ENCODE measurements around the gene PDE10A.

Gene PDE10A

DNA sequence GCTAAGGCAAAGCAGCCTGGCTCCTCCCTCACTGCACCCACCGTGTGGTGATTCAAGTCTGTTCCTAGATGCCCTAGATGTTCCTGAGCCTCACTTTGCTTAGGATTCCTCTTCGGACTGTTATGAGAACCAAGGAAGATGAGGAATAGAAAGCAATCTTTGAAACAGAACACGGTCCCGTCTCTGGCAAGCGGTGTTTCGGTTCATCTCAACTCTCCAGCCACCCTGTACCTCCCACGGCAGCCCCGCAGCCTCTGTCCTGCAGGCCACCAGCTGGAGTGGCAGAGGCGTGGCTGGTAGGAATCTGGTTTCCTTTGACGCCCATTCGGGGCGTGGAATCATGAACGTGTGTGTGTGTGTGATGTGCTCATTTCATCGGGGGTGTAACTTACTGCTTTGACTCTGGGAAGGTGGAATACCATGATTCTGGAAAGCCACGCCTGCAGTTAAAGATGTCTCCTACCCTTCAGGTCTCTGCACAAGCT lies 21.3 kb downstream of the PDE10A start:
- CTCF ChIA-PET: no interaction called here
- TF ChIP-seq, protein P1, sequence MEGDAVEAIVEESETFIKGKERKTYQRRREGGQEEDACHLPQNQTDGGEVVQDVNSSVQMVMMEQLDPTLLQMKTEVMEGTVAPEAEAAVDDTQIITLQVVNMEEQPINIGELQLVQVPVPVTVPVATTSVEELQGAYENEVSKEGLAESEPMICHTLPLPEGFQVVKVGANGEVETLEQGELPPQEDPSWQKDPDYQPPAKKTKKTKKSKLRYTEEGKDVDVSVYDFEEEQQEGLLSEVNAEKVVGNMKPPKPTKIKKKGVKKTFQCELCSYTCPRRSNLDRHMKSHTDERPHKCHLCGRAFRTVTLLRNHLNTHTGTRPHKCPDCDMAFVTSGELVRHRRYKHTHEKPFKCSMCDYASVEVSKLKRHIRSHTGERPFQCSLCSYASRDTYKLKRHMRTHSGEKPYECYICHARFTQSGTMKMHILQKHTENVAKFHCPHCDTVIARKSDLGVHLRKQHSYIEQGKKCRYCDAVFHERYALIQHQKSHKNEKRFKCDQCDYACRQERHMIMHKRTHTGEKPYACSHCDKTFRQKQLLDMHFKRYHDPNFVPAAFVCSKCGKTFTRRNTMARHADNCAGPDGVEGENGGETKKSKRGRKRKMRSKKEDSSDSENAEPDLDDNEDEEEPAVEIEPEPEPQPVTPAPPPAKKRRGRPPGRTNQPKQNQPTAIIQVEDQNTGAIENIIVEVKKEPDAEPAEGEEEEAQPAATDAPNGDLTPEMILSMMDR (conservative IDR thresholded peaks at IDR 0.05; ENCODE audit: low read depth): no peak
- H3K27ac ChIP-seq: no peak overlapping the region
- POLR2A ChIA-PET (ENCODE audit: low non-redundant PET): no interaction called here
- DNase-seq (ENCODE audit: low spot score): no peak

DNA sequence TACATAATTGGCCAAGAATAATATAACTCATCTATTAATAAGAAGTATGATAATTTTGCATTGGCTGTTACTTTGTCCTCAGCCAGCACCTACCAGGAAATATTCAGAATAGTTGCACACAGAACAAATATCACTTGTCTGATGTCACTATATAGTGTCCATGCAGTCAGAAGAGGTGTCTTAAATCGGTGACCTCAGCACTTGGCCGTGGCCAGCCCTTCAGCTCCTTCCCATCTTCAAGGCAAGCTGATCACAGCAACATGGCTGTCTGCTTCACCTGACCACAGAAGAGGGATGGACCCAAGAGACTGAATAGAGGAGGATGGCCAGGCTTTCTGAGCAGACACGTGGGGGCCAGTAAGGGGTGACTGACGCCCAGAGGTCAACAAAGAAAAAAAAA lies 22.2 kb downstream of the PDE10A start:
- H3K27ac ChIP-seq: no peak overlapping the region
- POLR2A ChIA-PET (ENCODE audit: low non-redundant PET): no interaction called here
- TF ChIP-seq, protein P1 (conservative IDR thresholded peaks at IDR 0.05; ENCODE audit: low read depth): no peak
- no peak for DNase-seq (ENCODE audit: low spot score)
- CTCF ChIA-PET: no interaction called here

DNA sequence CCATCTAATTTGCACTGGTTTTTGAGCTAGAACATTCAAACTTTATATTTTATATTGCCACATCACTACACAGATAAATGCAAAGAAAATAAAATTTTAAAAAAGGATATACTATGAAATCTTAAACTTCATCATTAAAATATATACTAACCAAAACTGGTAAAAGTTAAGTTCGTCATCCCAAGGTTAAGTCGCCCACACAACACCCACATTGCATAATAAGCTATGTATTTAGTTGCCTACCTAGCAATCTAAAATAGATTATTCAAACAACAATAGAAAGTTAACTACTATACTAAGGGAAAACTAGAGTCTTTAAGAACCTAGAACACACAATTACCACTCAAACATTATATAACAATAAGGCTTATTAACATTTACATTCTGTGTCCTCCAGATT lies 24.5 kb downstream of the PDE10A start:
- CTCF ChIA-PET: interaction anchor here (0.7 kb wide), 1 partner anchor 56 kb away, joined by 3 read pairs; no protein-coding TSS in a partner anchor
- no peak overlapping the region for H3K27ac ChIP-seq
- POLR2A ChIA-PET (ENCODE audit: low non-redundant PET): no interaction called here
- DNase-seq (ENCODE audit: low spot score): no peak
- TF ChIP-seq, protein P1 (conservative IDR thresholded peaks at IDR 0.05; ENCODE audit: low read depth): no peak

DNA sequence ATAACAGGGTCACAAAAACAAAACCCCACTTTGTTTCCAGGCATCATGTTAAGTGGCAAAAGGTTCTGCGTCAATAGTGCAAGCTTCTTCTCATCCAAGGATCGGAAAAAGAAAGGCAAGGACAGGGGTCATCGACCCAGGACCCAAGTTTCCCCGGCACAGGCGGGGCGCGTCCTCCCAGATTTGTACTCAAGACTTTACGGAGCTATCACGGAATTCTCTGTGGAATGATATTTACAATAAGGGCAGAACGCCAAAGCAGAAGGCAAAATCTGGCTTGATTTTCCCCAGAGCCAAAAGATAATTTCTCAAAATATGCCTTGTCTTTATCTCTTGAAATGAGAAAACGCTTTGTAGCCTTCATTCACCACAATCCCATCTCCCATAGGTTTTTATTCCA lies 25.5 kb downstream of the PDE10A start:
- ChIA-PET CTCF (interaction anchor here (0.6 to 0.7 kb wide), 2 partner anchors 57 to 64 kb away, joined by 3 read pairs; no protein-coding TSS in a partner anchor), POLR2A (ENCODE audit: low non-redundant PET) (no interaction called here)
- no peak overlapping the region for H3K27ac ChIP-seq
- TF ChIP-seq, protein P1 (conservative IDR thresholded peaks at IDR 0.05; ENCODE audit: low read depth): no peak
- DNase-seq (ENCODE audit: low spot score): no peak

DNA sequence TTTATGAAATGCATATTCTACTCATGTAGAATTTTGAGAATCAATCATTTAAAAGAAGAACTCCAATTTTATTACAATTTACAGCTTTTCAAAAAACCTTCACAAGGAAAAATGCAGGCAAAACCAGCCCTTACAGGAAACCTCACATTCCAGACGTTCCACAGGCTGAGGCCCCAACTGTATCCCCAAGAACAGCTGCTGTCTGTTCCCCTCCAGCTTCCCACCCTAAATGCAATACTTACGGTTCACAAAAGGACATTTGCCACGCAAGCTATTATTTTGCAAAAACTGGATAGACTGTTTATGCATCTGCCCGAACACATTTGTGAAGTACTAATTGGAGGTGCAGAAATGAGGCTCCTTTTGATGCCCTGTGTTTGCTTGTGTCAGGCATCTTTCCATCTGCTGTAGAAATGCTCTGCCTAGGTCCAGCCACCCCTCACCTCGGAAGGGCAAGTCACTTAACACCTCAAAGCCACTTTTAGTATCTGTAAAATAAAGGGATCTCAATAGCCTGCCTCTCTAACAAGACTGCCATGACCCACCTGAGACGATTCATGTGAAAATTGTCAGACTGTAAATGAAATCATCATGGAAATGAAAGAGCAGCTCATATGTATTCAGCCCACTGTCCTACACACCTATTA lies 26.5 kb downstream of the PDE10A start:
- H3K27ac ChIP-seq: no peak overlapping the region
- TF ChIP-seq, protein P1 (conservative IDR thresholded peaks at IDR 0.05; ENCODE audit: low read depth): no peak
- CTCF ChIA-PET: interaction anchor here (0.6 kb wide), 1 partner anchor 922 kb away, joined by 7 read pairs; no protein-coding TSS in a partner anchor
- no peak for DNase-seq (ENCODE audit: low spot score)
- POLR2A ChIA-PET (ENCODE audit: low non-redundant PET): no interaction called here

DNA sequence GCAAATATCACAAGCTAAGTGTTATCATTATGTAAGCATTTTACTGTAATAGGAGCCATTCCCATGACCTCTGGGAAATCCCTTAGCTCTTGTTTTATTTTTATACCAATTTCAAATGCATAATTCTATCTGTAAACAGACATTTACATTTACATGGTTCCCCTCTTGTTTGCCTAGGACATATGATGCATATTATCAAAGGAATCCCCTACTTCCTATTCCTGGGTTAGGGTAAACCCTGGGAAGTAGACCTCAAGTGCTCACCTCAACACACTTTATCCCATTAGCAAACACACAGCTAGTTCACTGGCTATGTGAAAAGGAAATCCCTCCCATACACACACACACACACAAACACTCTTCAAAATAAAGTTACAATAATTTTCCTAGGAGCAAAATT lies 27.1 kb downstream of the PDE10A start:
- ChIA-PET CTCF (interaction anchor here (0.6 kb wide), 1 partner anchor 921 kb away, joined by 7 read pairs; no protein-coding TSS in a partner anchor), POLR2A (ENCODE audit: low non-redundant PET) (no interaction called here)
- H3K27ac ChIP-seq: no peak overlapping the region
- no peak for DNase-seq (ENCODE audit: low spot score)
- TF ChIP-seq, protein P1 (conservative IDR thresholded peaks at IDR 0.05; ENCODE audit: low read depth): no peak
